HS-27A (cell line): Measurements from ENCODE around the gene RPH3AL.
"Not testable (repeated sequence)": the region's sequence is repeated elsewhere in the genome, so short reads cannot be mapped to it uniquely, and the experiment has no call there.

ENCODE experiments used
- DNase-seq: peaks from one replicate; pipeline ENCODE4 v3.0.0-alpha.2; 2012; ENCODE audit warnings: low read depth, missing footprints

Gene RPH3AL

DNA sequence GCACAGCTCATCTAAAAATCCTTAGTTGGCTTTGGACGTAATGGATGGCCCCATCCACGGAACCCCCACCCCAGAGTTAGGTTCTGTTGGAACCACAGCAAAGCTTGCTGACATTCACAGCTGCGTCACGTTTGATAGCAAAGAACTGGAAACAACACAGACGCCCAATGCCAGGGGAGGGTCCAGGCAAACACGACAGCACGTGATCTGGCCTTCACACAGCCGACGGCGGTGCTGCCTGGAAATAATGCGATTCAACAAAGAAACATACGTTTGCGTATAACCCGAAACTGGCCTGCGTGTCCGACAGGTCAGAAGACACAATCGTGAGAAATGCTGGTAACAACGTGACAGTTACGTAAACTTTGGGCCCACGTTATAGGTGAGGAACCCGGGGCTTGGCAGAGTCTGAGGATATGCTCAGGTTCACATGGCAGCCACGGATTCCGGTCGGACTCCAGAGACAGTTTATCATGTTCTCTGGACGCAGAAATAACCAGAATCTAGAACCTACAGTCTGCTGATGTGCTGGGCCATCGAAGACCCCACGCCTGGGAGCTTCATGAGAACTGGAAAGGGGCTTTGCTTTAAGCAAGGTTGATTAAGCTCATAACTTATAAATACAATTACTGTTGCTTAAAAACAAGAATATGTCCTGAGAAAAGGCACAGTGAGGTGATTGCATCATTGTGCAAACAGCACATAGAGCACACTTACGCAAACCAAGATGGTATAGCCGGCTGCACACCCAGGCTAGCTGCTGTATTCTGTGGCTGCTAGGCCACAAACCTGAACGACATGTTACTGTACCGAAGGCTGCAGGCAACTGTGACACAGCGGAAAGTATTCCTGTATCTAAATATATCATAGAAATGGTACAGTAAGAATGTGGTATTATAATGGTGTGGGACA is 70.4 kb downstream of the RPH3AL start:
- no peak for DNase-seq

- no peak for DNase-seq
Observed at GRCh38 chr17:281365-281999, 71.1 kb downstream of the RPH3AL start.

GRCh38 chr17:280901-281300 is 71.7 kb downstream of the RPH3AL start:
- DNase-seq, result no peak

DNA sequence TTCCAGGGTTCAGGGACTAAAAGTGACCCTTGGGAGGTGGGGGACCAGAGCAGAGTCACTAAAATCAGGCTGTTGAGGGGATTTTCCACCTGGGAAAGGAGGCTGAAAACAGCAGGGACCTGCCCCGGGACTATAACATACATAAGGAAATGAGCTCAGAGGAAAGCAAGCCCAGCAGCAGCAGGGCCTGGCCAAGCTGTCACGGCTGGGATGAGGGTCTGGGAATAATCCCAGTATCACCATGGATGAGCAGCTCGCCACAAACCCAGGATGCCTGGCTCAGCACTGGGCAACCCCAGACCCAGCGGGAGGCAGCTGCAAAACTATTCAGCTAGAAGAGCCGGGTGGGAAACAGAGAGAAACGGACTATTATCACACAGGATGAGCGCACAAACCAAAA is 72.4 kb downstream of the RPH3AL start:
- no peak for DNase-seq

- DNase-seq, result no peak
Observed at GRCh38 chr17:279776-280175, 72.8 kb downstream of the RPH3AL start.

- DNase-seq, result no peak
Observed at GRCh38 chr17:279331-279730, 73.3 kb downstream of the RPH3AL start.

DNA sequence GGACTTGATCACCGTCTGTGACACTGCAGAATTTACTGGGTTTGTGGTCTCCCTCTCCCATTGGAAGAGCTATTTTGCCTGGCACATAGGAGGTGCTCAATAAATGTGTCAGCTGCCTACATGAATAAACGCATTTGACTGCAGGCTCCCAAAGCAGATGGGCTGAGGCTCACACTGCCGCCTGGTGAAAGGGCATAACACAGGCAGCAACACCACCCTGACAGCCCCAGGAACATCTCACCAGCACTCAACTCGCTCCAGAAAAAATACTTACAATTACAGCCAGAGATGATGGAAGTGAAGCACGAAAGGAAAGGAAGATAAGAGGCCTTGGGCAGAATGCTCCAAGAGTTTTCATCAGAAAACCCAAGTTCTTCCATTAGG is 73.9 kb downstream of the RPH3AL start:
- DNase-seq, result no peak

- DNase-seq, result no peak
Observed at GRCh38 chr17:278055-278675, 74.4 kb downstream of the RPH3AL start.

DNA sequence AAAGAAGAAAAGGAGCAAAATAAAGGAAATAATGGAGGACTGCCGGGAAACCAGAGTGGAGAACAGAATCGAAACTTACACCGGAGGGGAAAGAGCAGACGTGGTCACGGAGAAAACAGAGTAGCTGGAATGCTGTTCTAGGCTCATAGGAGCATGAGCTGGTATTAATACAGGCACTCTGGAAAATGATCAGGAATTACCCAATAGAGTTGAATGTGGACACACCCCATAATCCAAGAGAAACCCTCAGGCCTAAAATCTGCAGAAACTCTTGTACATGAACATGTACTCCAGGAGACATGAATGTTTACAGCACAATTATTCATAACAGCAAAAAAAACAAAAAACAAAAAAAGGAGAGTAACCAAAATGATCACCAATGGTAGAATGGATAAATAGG is 77.7 kb downstream of the RPH3AL start:
- no peak for DNase-seq

- DNase-seq, result no peak
Observed at GRCh38 chr17:273981-274832, 78.4 kb downstream of the RPH3AL start.

DNA sequence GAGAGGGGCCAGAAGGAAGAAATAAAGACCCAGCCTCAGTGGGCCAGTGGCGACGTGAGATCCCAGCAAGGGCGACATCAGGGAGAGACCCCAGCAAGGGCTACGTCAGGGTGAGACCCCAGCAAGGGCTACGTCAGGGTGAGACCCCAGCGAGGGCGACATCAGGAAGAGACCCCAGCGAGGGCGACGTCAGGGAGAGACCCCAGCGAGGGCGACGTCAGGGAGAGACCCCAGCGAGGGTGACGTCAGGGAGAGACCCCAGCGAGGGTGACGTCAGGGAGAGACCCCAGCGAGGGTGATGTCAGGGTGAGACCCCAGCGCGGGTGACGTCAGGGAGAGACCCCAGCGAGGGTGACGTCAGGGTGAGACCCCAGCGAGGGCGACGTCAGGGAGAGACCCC is 79.8 kb downstream of the RPH3AL start:
- not testable (repeated sequence) for DNase-seq

GRCh38 chr17:271928-272623 is 80.5 kb downstream of the RPH3AL start:
- not testable (repeated sequence) for DNase-seq

DNA sequence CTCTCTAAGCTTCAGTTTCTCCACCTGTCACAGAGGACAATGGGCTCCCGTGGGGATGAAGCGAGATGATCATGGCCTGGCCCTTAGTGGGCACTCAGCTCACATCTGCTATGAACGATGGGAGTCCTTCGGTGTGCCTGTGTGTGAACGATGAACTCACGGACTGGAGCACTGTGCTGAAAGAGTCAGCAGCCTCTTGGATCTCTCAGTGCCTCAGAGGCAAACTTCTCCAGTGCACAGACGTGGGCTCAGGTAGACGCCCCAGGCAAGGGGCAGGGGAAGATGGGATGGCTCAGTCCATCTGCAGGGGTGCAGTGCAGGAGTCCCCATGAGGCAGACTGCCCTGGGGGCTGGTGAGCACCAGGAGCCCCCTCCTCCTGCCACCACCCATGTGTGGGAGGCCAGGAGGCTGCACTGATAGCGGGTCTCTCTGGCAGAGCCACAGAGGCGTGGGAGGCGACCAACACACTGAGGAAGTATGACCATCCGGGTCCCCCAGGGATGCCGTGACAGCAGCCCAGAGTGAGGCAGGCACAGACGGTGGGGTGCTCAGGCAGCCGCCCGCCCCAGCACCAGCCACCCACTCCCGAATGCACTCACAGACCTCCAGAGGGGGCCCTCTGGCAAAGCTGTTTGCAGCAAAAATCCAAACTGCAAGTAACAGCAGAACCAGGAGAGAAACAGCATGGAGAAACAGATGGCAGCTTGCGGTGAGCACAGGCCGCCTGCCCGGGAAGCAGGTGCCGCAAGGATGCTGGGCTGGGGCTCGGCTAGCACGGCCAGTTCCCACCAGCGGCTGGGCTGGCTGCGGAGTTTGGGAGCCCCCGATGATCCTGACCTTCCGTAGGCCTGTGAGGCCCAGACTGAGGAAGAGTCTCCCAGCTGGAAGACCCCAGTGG is 82.7 kb downstream of the RPH3AL start:
- DNase-seq, result no peak

GRCh38 chr17:266701-267667 is 85.6 kb downstream of the RPH3AL start:
- no peak for DNase-seq

- DNase-seq, result no peak
Observed at GRCh38 chr17:266219-266618, 86.4 kb downstream of the RPH3AL start.

- DNase-seq, result no peak
Observed at GRCh38 chr17:265718-266117, 86.9 kb downstream of the RPH3AL start.

DNA sequence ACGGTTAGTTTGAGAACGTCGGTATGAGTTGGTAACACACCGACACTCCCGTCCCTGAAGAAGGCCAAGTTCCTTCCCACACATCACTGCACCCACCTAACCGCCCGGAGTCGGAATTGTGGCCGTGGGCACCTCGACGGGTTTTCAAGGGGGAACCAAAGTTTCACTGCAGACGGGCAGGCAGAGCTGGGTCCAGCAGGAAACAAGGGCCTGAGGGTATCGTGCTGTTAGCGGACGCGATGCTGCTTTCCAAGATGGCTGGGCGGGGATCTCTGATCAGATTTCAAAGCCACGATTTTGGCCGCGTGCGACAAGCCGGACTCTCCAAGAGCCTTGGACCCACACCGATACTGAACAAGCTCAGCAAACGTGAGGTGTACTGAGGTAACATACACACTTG is 88.8 kb downstream of the RPH3AL start:
- DNase-seq, result no peak

DNA sequence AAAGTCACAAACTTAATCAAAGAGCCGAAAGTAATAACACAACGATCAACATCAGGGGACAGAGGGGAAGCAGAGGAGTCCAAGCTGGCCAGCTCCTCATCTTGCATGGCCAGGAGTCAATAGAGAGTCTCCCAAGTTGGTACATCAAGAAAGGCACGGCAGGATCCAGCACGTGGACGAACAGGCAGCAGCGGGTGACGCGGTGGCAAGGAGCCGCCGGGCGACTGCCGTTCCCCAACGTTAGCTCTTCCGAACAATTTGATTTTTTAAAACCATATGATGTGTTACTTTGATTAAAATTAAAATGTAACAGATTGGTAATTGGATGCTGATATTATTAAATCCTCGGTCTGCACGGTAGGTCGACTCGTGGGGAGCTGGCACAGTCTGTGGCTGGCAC is 89.3 kb downstream of the RPH3AL start:
- DNase-seq, result no peak

DNA sequence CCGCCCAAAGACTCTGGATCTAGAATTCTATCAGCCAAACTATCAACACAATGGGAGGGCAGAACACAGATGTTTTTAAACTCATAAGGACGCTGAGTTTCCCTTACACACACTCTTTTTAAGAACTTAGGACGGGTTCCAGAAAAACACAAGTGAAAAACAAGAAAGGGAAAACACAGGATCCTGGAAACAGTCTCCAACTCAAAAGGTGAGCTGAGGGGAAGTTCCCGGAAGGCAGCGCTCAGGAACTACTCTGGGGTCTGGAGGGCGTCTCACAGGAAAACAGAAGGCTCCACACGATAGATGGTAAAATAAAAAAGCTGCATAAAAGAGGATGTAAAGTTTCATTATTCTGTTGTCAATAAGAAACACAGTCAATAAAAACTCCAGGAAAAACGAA is 91.0 kb downstream of the RPH3AL start:
- no peak for DNase-seq
